ENCODE measurements around the gene NR5A1. TPM values are rescaled to one million over a fixed set of nuclear protein-coding genes. Genes with fewer than 3 reads are reported as not detected.

Gene NR5A1
- total and polyA plus RNA-seq, 2 donors: not detected

GRCh38 chr9:124499216-124499615, 8.0 kb downstream of the NR5A1 start:
- no peak overlapping the region for H3K4me3 ChIP-seq (ENCODE audit: low read depth, low read length)
- no peaks in the 10 kb centered on the region for H3K36me3 ChIP-seq (ENCODE audit: insufficient read depth)
- no peak for DNase-seq (ENCODE audit: extremely low spot score)
- no peak overlapping the region for H3K27ac ChIP-seq (ENCODE audit: low read depth)
- H3K4me1 ChIP-seq (ENCODE audit: insufficient read depth): no peaks in the 10 kb centered on the region
- 85% methylated on average over 3 of the region's 3 CpGs for WGBS

- Histone ChIP-seq H3K4me3 (ENCODE audit: low read depth, low read length) (no peak overlapping the region), H3K27ac (ENCODE audit: low read depth) (no peak overlapping the region), H3K4me1 (ENCODE audit: insufficient read depth) (no peaks in the 10 kb centered on the region), H3K36me3 (ENCODE audit: insufficient read depth) (no peaks in the 10 kb centered on the region)
- 72% methylated on average over 15 of the region's 15 CpGs for WGBS
- no peak for DNase-seq (ENCODE audit: extremely low spot score)
These were observed 8.6 kb downstream of the NR5A1 start for GRCh38 chr9:124498499-124499146.

DNA sequence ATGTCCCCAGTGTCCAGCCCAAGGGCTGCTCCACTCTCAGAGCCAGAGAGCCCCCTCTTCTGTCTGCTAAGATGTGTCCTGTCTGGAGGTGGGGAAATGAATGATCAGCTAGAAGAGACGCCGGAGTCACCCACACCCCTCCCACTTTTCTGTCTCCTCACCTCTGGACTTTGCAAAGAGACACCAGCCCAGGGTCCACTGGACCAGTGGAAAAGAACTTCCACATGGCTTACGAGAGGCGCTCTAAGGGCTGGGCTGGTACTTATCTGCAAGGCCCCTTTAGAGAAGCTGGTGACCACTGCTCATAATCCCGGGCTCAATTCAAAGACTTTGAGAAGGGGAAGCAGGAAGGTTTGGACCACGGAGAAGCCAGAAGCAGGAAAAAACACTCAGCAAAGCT, 9.2 kb downstream of the NR5A1 start:
- 67% methylated on average over 6 of the region's 6 CpGs for WGBS
- no peak for DNase-seq (ENCODE audit: extremely low spot score)
- H3K4me1 ChIP-seq (ENCODE audit: insufficient read depth): no peaks in the 10 kb centered on the region
- H3K27ac ChIP-seq (ENCODE audit: low read depth): no peak overlapping the region
- H3K36me3 ChIP-seq (ENCODE audit: insufficient read depth): no peaks in the 10 kb centered on the region
- H3K4me3 ChIP-seq (ENCODE audit: low read depth, low read length): no peak overlapping the region

- WGBS: 89% methylated on average over 8 of the region's 8 CpGs
- no peak for DNase-seq (ENCODE audit: extremely low spot score)
- no peaks in the 10 kb centered on the region for H3K4me1 ChIP-seq (ENCODE audit: insufficient read depth)
These were observed 9.8 kb downstream of the NR5A1 start for GRCh38 chr9:124497441-124497840.

GRCh38 chr9:124496463-124496862, 10.7 kb downstream of the NR5A1 start:
- no peaks in the 10 kb centered on the region for H3K4me1 ChIP-seq (ENCODE audit: insufficient read depth)
- no peak overlapping the region for H3K27ac ChIP-seq (ENCODE audit: low read depth)
- no peaks in the 10 kb centered on the region for H3K36me3 ChIP-seq (ENCODE audit: insufficient read depth)
- H3K4me3 ChIP-seq (ENCODE audit: low read depth, low read length): no peak overlapping the region
- WGBS: 57% methylated on average over 15 of the region's 15 CpGs
- no peak for DNase-seq (ENCODE audit: extremely low spot score)

More at GRCh38 chr9:124497441-124497840, 9.8 kb downstream of the NR5A1 start:
- Histone ChIP-seq H3K4me3 (ENCODE audit: low read depth, low read length) (no peak overlapping the region), H3K36me3 (ENCODE audit: insufficient read depth) (no peaks in the 10 kb centered on the region), H3K27ac (ENCODE audit: low read depth) (no peak overlapping the region)

DNA sequence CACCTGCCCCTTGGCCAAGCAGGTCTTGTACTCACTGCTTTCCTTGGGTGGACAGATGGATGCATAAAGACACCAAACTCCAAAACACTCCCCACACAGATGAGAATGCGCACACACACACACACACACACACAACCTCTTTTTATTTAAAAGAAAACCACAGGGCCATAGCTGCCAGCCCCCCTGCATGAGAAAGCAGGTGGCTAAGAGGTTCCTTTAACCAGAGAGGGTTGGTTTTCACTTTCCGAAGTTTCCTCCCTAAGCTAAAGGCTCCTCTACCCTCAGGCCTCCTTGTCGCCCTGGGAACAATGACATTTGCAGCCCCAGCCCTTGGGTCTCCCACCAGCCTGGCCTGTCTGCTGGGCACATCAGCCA, 11.1 kb downstream of the NR5A1 start:
- Histone ChIP-seq H3K36me3 (ENCODE audit: insufficient read depth) (no peaks in the 10 kb centered on the region), H3K4me1 (ENCODE audit: insufficient read depth) (no peaks in the 10 kb centered on the region), H3K4me3 (ENCODE audit: low read depth, low read length) (no peak overlapping the region), H3K27ac (ENCODE audit: low read depth) (no peak overlapping the region)
- 80% methylated on average over 3 of the region's 3 CpGs for WGBS
- no peak for DNase-seq (ENCODE audit: extremely low spot score)

- no peak for DNase-seq (ENCODE audit: extremely low spot score)
- 78% methylated on average over 31 of the region's 31 CpGs for WGBS
- Histone ChIP-seq H3K4me1 (ENCODE audit: insufficient read depth) (no peaks in the 10 kb centered on the region), H3K27ac (ENCODE audit: low read depth) (no peak overlapping the region), H3K4me3 (ENCODE audit: low read depth, low read length) (no peak overlapping the region), H3K36me3 (ENCODE audit: insufficient read depth) (no peaks in the 10 kb centered on the region)
These were observed 11.8 kb downstream of the NR5A1 start for GRCh38 chr9:124495126-124496074.

DNA sequence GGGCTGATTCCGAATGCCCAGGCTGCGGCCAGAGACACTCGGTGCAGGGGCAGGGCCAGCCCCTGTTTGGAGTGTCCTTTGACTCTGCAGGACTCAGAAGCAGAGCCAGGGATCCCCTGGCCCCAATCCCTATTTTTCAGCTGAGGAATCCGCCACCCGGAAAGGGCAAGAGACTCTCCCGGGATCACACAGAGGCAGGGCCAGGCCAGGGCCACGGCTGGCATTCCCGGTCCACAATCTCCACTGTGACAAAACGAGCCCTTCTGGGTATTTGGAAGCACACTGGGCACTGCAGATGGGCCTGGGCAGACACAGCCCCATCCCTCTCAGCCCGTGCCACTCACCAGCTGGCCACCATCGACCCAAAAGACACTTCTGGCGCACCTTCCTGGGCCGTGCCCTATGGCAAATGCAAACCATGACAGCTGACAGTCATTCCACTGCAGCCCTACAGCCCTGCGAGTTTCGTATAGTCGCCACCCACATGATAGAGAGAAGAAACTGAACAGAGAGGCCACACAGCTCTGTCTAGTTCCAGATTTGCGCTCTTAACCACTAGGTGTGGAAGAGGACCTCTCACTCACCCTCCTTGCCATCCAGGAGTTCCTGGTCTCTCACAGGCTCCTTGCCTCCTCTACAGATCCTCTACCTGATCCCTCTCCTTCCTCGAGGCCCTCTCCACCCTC, 13.3 kb downstream of the NR5A1 start:
- WGBS: 82% methylated on average over 18 of the region's 18 CpGs
- DNase-seq (ENCODE audit: extremely low spot score): no peak
- Histone ChIP-seq H3K4me1 (ENCODE audit: insufficient read depth) (no peaks in the 10 kb centered on the region), H3K27ac (ENCODE audit: low read depth) (no peak overlapping the region), H3K36me3 (ENCODE audit: insufficient read depth) (no peaks in the 10 kb centered on the region), H3K4me3 (ENCODE audit: low read depth, low read length) (no peak overlapping the region)

DNA sequence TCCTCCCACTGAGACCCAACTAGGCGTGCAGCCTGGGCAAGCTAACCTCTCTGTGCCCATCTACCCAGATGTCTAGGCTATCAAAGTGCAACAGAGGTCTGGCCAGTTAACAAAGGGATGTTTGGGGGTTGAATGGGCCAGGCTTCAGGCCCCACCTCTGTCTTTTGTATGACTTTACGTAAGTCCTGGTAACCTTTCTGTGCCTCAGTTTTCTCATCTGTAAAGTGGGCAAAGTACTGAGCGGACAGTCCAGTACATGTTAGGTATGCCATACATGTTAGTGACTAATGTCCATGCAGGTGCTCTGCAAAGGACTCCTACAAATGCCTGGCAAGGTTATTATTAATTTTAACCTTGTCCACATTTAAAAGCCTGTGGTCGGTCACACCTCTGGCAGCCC, 14.0 kb downstream of the NR5A1 start:
- WGBS: 90% methylated on average over 4 of the region's 4 CpGs
- no peak overlapping the region for H3K27ac ChIP-seq (ENCODE audit: low read depth)

GRCh38 chr9:124492818-124493217, 14.4 kb downstream of the NR5A1 start:
- WGBS: 77% methylated on average over 19 of the region's 19 CpGs
- Histone ChIP-seq H3K36me3 (ENCODE audit: insufficient read depth) (no peaks in the 10 kb centered on the region), H3K27ac (ENCODE audit: low read depth) (no peak overlapping the region), H3K4me1 (ENCODE audit: insufficient read depth) (no peaks in the 10 kb centered on the region), H3K4me3 (ENCODE audit: low read depth, low read length) (no peak overlapping the region)
- DNase-seq (ENCODE audit: extremely low spot score): no peak

More for the DNA sequence above, 14.0 kb downstream of the NR5A1 start:
- no peaks in the 10 kb centered on the region for H3K36me3 ChIP-seq (ENCODE audit: insufficient read depth)
- H3K4me1 ChIP-seq (ENCODE audit: insufficient read depth): no peaks in the 10 kb centered on the region
- DNase-seq (ENCODE audit: extremely low spot score): no peak
- no peak overlapping the region for H3K4me3 ChIP-seq (ENCODE audit: low read depth, low read length)

DNA sequence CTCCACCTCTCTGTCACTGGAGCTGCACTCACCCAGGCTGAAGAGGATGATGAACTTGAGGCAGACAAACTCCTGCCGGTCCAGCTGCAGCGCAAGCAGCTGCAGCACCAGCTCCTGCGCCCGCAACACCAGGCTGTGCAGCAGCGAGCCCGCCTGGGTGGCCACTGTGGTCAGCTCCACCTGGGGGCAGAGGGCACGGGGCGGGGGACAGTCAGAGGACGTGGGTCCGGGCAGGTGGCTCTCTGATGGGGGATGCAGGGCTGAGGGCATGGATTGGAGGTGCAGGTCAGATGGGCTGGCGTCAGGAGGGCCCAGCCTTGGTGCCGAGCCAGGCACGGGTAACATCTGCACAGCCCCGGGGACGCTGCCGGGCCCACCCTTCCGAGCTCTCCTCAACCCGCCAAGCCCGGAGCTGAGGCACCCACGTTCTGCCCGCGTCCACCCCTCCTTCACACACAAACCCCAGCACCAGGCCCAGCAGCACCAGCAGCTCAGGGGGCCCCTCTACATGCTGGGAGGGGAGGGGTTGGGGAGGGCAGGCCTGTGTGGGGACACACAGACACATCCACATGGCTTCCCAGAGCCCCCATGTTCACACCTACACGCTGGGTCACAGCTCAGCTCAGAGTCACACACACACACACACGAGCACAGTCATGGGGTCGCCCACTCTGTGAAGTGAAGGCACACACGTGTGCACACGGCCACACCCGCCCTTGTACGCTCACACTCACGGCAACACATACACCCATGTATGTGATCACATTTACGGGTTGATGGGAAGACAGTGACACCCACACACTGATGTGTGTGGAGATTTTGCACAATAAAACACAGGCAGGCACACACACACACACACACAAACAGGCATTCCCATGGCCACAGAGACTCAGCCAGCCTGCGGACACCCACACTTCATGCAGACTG, 15.9 kb downstream of the NR5A1 start:
- no peak overlapping the region for H3K4me3 ChIP-seq (ENCODE audit: low read depth, low read length)
- no peaks in the 10 kb centered on the region for H3K4me1 ChIP-seq (ENCODE audit: insufficient read depth)
- no peak overlapping the region for H3K27ac ChIP-seq (ENCODE audit: low read depth)
- WGBS: 85% methylated on average over 32 of the region's 32 CpGs
- no peaks in the 10 kb centered on the region for H3K36me3 ChIP-seq (ENCODE audit: insufficient read depth)
- no peak for DNase-seq (ENCODE audit: extremely low spot score)

- WGBS: 85% methylated on average over 2 of the region's 2 CpGs
- Histone ChIP-seq H3K4me1 (ENCODE audit: insufficient read depth) (no peaks in the 10 kb centered on the region), H3K4me3 (ENCODE audit: low read depth, low read length) (no peak overlapping the region), H3K27ac (ENCODE audit: low read depth) (no peak overlapping the region), H3K36me3 (ENCODE audit: insufficient read depth) (no peaks in the 10 kb centered on the region)
- no peak for DNase-seq (ENCODE audit: extremely low spot score)
These were observed 17.2 kb downstream of the NR5A1 start for GRCh38 chr9:124490004-124490403.

DNA sequence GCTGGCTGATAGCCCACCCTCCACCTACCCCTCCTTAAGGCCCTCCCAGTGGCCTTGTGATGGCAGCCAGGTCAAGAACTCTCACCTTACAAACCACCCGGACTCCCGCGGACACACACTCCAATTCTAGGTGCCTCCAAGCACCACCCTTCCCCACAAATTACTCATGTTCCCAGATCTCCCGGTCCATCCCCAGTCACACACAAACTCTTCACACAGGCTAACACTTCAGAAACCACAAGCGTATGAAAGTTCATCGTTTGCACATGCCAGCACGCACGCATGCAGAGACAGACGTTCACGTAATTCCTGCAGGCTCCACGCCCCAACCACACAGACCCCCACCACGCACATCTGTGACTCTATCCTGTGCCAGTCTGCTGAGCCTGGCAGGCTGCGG, 18.0 kb downstream of the NR5A1 start:
- 62% methylated on average over 13 of the region's 13 CpGs for WGBS
- Histone ChIP-seq H3K36me3 (ENCODE audit: insufficient read depth) (no peaks in the 10 kb centered on the region), H3K27ac (ENCODE audit: low read depth) (no peak overlapping the region), H3K4me1 (ENCODE audit: insufficient read depth) (no peaks in the 10 kb centered on the region), H3K4me3 (ENCODE audit: low read depth, low read length) (no peak overlapping the region)
- no peak for DNase-seq (ENCODE audit: extremely low spot score)

Measured in urinary bladder (tissue), 4 donors.